Loucy (cell line): Measurements from ENCODE around the gene ANO2.
A peak's percentile ranks its signal among the peaks of the same experiment; 100 is the strongest.

Source experiments
- H2AFZ ChIP-seq: fragments of 200-600 bp; sonication (generic); 2 replicates; pipeline ENCODE4 v1.6.0; 2016; ENCODE audit warnings: antibody characterized with exemption, mild to moderate bottlenecking, low read length, moderate library complexity
- H3F3A ChIP-seq: fragments of 200-600 bp; 2 replicates; pipeline ENCODE4 v1.6.0; 2016; ENCODE audit warnings: antibody characterized with exemption, low read depth, mild to moderate bottlenecking
- H3K27me3 ChIP-seq: fragments of 200-600 bp; sonication (generic); 2 replicates; pipeline ENCODE4 v1.6.1; 2014; ENCODE audit warnings: low read length, mild to moderate bottlenecking; ENCODE audit not compliant: insufficient read depth, poor library complexity, severe bottlenecking
- H3K36me3 ChIP-seq: fragments of 200-600 bp; sonication (generic); 2 replicates; pipeline ENCODE4 v1.6.1; 2016; ENCODE audit warnings: low read length; ENCODE audit not compliant: insufficient read depth
- H3K4me1 ChIP-seq: fragments of 200-600 bp; sonication (generic); 2 replicates; pipeline ENCODE4 v1.5.1; 2014; ENCODE audit warnings: low read length, mild to moderate bottlenecking; ENCODE audit not compliant: insufficient read depth, poor library complexity, severe bottlenecking
- H3K4me2 ChIP-seq: fragments of 200-600 bp; sonication (generic); 2 replicates; pipeline ENCODE4 v1.6.0; 2014; ENCODE audit warnings: antibody characterized with exemption, low read length, low read depth, mild to moderate bottlenecking; ENCODE audit not compliant: poor library complexity, severe bottlenecking
- H3K4me3 ChIP-seq: fragments of 200-600 bp; sonication (generic); 2 replicates; pipeline ENCODE4 v1.5.1; 2014; ENCODE audit warnings: low read length, mild to moderate bottlenecking, mixed read lengths; ENCODE audit not compliant: poor library complexity, severe bottlenecking
- H3K79me2 ChIP-seq: fragments of 200-600 bp; sonication (generic); 2 replicates; pipeline ENCODE4 v1.6.1; 2014; ENCODE audit warnings: low read length; ENCODE audit not compliant: insufficient read depth
- H3K9ac ChIP-seq: fragments of 200-600 bp; sonication (generic); 2 replicates; pipeline ENCODE4 v1.6.0; 2014; ENCODE audit warnings: mild to moderate bottlenecking, low read depth, low read length, moderate library complexity; ENCODE audit not compliant: poor library complexity, severe bottlenecking
- H3K9me2 ChIP-seq: fragments of 200-600 bp; sonication (generic); replicated peaks from 2 replicates; pipeline ENCODE4 v1.6.1; 2016; ENCODE audit warnings: low read depth, low read length, mixed read lengths
- H3K9me3 ChIP-seq: fragments of 200-600 bp; sonication (generic); 2 replicates; pipeline ENCODE4 v1.6.1; 2014; ENCODE audit warnings: mild to moderate bottlenecking, antibody characterized with exemption, low read length, low read depth; ENCODE audit not compliant: insufficient read depth
- H4K20me1 ChIP-seq: fragments of 200-600 bp; sonication (generic); 2 replicates; pipeline ENCODE4 v1.6.0; 2014; ENCODE audit warnings: antibody characterized with exemption, low read length, mild to moderate bottlenecking; ENCODE audit not compliant: insufficient read depth, poor library complexity, severe bottlenecking
- CTCF ChIP-seq: fragments of 200-600 bp; sonication (generic); conservative IDR thresholded peaks from 2 replicates; pipeline ENCODE4 v1.5.1; 2014; ENCODE audit warnings: mild to moderate bottlenecking, antibody characterized with exemption, low read length
- EZH2phosphoT487 ChIP-seq: fragments of 200-600 bp; IDR thresholded peaks from 2 replicates; pipeline ENCODE4 v1.6.1; 2018; ENCODE audit warnings: antibody characterized with exemption, mild to moderate bottlenecking, moderate library complexity, borderline replicate concordance

ANO2 gene

GRCh38 chr12:5965950-5966383 is 20.9 kb upstream of the ANO2 start:
- H3F3A ChIP-seq = no peaks in the 10 kb centered on the region
- H3K4me3 ChIP-seq = no peak overlapping the region
- no peaks in the 10 kb centered on the region for H3K4me1 ChIP-seq
- H3K27me3 ChIP-seq = no peaks in the 10 kb centered on the region
- H3K36me3 ChIP-seq = no peaks in the 10 kb centered on the region
- TF ChIP-seq EZH2phosphoT487 (no peak), CTCF (peak; percentile 85)
- 0 out of 2 replicates have a peak overlapping the region, but pooled peaks have one; percentile 75 for H2AFZ ChIP-seq
- no peak overlapping the region for H3K9ac ChIP-seq
- no peaks in the 10 kb centered on the region for H3K9me2 ChIP-seq
- no peak overlapping the region for H3K4me2 ChIP-seq
- H3K9me3 ChIP-seq = no peaks in the 10 kb centered on the region
- H3K79me2 ChIP-seq = no peaks in the 10 kb centered on the region
- H4K20me1 ChIP-seq = no peaks in the 10 kb centered on the region

DNA sequence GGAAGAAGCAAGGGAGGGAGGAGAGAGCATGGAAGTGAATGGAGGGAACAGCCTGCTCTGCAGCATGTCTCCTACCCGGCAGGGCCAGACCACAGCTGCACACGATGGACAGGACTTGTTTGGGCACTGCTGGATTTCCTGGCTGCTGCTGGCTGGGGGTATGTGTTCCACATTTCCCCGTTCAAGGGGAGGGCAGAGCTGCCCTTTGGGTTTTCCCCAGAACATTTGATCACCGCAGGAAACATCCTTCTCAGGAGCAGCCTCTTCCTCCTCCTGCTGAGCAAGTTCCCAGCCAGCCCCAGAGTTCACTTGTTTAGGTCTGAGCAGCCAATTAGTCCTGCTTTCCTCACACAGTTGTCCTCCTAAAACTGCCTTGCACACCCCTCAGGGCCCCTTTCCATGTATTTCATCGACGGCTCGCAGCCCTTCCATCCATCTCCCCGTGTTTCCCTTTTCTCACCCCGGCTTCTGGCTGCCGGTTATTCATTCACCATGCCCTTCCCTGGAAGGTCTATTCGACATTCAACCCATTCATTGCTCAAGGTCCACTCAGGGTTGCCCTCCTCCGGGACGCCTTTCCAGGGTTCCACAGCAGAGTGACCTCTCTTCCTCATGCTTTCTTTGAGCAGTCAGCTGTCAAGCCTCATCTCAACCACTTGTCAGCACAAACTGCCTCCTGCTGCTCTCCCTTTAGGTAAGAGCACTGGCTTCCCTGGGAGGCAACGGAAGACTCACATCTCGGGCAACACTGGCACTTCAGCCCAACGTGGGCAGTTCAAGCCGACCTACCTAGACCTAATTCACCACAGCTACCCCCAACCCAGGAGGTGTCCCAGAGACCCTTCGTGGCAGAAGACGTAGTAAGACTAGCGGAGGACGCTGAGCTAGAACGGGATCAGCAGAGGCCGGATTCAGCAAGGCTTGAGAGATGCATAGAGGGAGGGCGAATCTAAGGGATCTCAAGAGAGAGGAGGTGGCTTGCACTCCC is 20.1 kb upstream of the ANO2 start:
- H4K20me1 ChIP-seq = no peaks in the 10 kb centered on the region
- H3K27me3 ChIP-seq = no peaks in the 10 kb centered on the region
- no peak overlapping the region for H3K4me3 ChIP-seq
- H3F3A ChIP-seq = no peaks in the 10 kb centered on the region
- H3K79me2 ChIP-seq = no peaks in the 10 kb centered on the region
- no peak overlapping the region for H3K9ac ChIP-seq
- H3K36me3 ChIP-seq = no peaks in the 10 kb centered on the region
- H2AFZ ChIP-seq = no peak overlapping the region
- H3K4me2 ChIP-seq = no peak overlapping the region
- no peaks in the 10 kb centered on the region for H3K4me1 ChIP-seq
- H3K9me3 ChIP-seq = no peaks in the 10 kb centered on the region
- H3K9me2 ChIP-seq = no peaks in the 10 kb centered on the region
- TF ChIP-seq CTCF (no peak), EZH2phosphoT487 (no peak)

DNA sequence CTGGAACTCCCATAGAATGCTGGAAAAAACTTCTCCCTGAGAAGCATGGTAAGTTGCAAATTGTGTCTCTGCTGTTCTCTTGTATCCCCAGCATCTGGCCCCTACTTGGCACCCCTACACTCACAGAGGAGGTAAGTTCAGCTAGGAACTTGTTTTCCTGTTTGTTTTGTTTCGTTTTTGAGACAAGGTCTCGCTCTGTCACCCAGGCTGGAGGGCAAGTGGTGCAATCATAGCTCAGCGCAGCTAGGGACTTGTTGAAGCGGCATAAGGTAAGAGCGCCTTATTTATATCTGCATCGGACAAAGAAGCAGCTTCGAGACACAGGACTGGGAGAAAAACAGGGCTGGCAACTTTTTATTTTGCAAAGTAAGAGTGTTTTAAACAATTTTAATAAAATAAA is 18.5 kb upstream of the ANO2 start:
- Histone ChIP-seq H3K4me3 (no peak overlapping the region), H3F3A (no peaks in the 10 kb centered on the region), H2AFZ (no peak overlapping the region), H3K9me3 (no peaks in the 10 kb centered on the region), H3K36me3 (no peaks in the 10 kb centered on the region), H4K20me1 (no peaks in the 10 kb centered on the region), H3K4me2 (no peak overlapping the region), H3K9me2 (no peaks in the 10 kb centered on the region), H3K9ac (no peak overlapping the region), H3K4me1 (no peaks in the 10 kb centered on the region), H3K27me3 (no peaks in the 10 kb centered on the region), H3K79me2 (no peaks in the 10 kb centered on the region)
- TF ChIP-seq EZH2phosphoT487 (no peak), CTCF (no peak)
